GM19193 (cell line): ENCODE data around the gene TLR5.

Source experiments
- POLR2A ChIP-seq: IDR thresholded peaks from 4 replicates; pipeline ENCODE4 v1.6.1; 2011; ENCODE audit not compliant: insufficient read depth, insufficient read length; ENCODE audit errors: extremely low read depth

TLR5 gene

GRCh38 chr1:223161321-223161720 lies 18.3 kb upstream of the TLR5 start:
- no peak for TF ChIP-seq POLR2A

GRCh38 chr1:223156343-223156742 lies 13.3 kb upstream of the TLR5 start:
- no peak for TF ChIP-seq POLR2A

- no peak for TF ChIP-seq POLR2A
Measured at GRCh38 chr1:223155153-223155552, 12.1 kb upstream of the TLR5 start.

- no peak for TF ChIP-seq POLR2A
Measured at GRCh38 chr1:223153177-223154119, 10.4 kb upstream of the TLR5 start.

GRCh38 chr1:223152399-223152798 lies 9.4 kb upstream of the TLR5 start:
- TF ChIP-seq POLR2A: no peak

GRCh38 chr1:223150443-223150842 lies 7.4 kb upstream of the TLR5 start:
- TF ChIP-seq POLR2A: no peak

- TF ChIP-seq POLR2A: no peak
Measured at GRCh38 chr1:223147873-223148272, 4.8 kb upstream of the TLR5 start.

GRCh38 chr1:223147409-223147808 lies 4.4 kb upstream of the TLR5 start:
- no peak for TF ChIP-seq POLR2A

- TF ChIP-seq POLR2A: no peak
Measured at GRCh38 chr1:223146745-223147144, 3.7 kb upstream of the TLR5 start.

- no peak for TF ChIP-seq POLR2A
Measured at GRCh38 chr1:223144914-223145313, 1.9 kb upstream of the TLR5 start.

- TF ChIP-seq POLR2A: no peak
Measured at GRCh38 chr1:223144431-223144830, 1.4 kb upstream of the TLR5 start.

- TF ChIP-seq POLR2A: no peak
Measured at GRCh38 chr1:223143537-223144248, 645 bp upstream of the TLR5 start.

GRCh38 chr1:223142269-223142668 lies 779 bp downstream of the TLR5 start:
- TF ChIP-seq POLR2A: no peak

- no peak for TF ChIP-seq POLR2A
Measured at GRCh38 chr1:223140611-223141405, 2.2 kb downstream of the TLR5 start.

GRCh38 chr1:223137455-223138085 lies 5.5 kb downstream of the TLR5 start:
- TF ChIP-seq POLR2A: no peak
